Activated naive CD8-positive, alpha-beta T cell (primary cell): Measurements from ENCODE around the gene GJB1.
"Not testable (repeated sequence)": the region's sequence is repeated elsewhere in the genome, so short reads cannot be mapped to it uniquely, and the experiment has no call there.

Experiments
- H3K27ac Mint-ChIP-seq: one replicate; pipeline ENCODE4 v1.8.0; 2021; ENCODE audit warnings: mixed read lengths
- H3K27me3 Mint-ChIP-seq: one replicate; pipeline ENCODE4 v1.8.0; 2021; ENCODE audit warnings: mixed read lengths
- H3K36me3 Mint-ChIP-seq: one replicate; pipeline ENCODE4 v1.8.0; 2021; ENCODE audit warnings: mixed read lengths
- H3K4me1 Mint-ChIP-seq: one replicate; pipeline ENCODE4 v1.8.0; 2021; ENCODE audit warnings: low read depth, mixed read lengths
- H3K4me3 Mint-ChIP-seq: one replicate; pipeline ENCODE4 v1.8.0; 2021; ENCODE audit warnings: mild to moderate bottlenecking, mixed read lengths
- H3K9me3 Mint-ChIP-seq: one replicate; pipeline ENCODE4 v1.8.0; 2021; ENCODE audit warnings: low read depth, mixed read lengths

GJB1 gene

DNA sequence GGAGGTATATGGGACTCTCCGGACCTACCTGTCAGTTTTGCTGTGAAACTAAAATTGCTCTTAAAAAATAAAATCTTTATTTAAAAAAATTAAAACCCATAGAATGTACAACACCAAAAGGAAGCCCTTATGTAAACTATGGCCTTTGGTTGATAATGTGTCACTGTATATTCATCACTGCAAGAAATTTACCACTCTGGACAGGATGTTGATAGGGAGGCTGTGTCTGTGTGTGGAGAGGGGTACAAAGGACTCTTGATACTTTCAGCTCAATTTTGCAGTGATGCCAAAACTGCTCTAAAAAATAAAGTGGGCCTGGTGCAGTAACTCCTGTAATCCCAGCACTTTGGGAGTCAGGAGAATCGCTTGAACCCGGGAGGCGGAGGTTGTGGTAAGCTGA, 33.8 kb downstream of the GJB1 start:
- H3K27ac Mint-ChIP-seq, result no peak overlapping the region
- no peaks in the 10 kb centered on the region for H3K36me3 Mint-ChIP-seq

DNA sequence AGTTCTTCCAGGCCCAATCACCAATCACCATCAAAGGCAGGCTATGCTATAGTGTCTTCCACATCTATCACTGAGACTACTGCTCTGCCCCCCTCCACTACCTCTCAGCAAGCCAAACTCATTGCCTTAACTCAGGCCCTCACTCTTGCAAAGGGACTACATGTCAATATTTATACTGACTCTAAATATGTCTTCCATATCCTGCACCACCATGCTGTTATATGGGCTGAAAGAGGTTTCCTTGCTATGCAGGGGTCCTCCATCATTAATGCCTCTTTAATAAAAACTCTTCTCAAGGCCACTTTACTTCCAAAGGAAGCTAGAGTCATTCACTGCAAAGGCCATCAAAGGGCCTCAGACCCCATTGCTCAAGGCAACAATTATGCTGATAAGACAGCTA, 45.6 kb downstream of the GJB1 start:
- not testable (repeated sequence) for H3K27me3 Mint-ChIP-seq, H3K4me1 Mint-ChIP-seq, H3K9me3 Mint-ChIP-seq, H3K36me3 Mint-ChIP-seq, H3K4me3 Mint-ChIP-seq, H3K27ac Mint-ChIP-seq

More for the DNA sequence above, 33.8 kb downstream of the GJB1 start:
- H3K9me3 Mint-ChIP-seq, result no peaks in the 10 kb centered on the region
- H3K4me1 Mint-ChIP-seq, result peaks cover 17% of the 10 kb centered on the region
- no peaks in the 10 kb centered on the region for H3K27me3 Mint-ChIP-seq
- no peak overlapping the region for H3K4me3 Mint-ChIP-seq

DNA sequence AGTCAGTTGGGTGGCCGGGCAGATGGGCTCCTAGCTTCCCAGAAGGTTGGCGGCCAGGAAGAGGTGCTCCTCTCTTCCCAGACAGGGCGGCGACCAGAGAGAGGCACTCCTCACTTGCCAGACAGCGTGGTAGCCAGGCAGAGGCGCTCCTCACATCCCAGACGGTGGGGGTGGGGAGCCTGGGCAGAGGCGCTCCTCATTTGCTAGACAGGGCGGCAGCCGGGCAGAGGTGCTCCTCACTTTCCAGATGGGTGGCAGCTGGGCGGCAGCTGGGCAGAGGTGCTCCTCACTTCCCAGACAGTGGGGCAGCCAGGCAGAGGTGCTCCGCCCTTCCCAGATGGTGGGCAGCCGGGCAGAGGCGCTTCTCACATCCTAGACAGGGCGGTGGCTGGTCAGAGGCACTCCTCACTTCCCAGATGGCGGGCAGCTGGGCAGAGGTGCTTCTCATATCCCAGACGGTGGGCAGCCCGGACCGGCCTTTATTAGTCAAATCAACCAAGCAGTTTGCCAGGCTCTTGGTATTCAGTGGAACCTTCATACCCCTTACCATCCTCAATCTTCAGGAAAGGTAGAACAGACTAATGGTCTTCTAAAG, 46.9 kb downstream of the GJB1 start:
- Mint-ChIP-seq H3K36me3 (peaks cover 4% of the 10 kb centered on the region), H3K9me3 (no peaks in the 10 kb centered on the region), H3K4me3 (no peak overlapping the region), H3K27ac (no peak overlapping the region), H3K27me3 (no peaks in the 10 kb centered on the region), H3K4me1 (no peaks in the 10 kb centered on the region)

DNA sequence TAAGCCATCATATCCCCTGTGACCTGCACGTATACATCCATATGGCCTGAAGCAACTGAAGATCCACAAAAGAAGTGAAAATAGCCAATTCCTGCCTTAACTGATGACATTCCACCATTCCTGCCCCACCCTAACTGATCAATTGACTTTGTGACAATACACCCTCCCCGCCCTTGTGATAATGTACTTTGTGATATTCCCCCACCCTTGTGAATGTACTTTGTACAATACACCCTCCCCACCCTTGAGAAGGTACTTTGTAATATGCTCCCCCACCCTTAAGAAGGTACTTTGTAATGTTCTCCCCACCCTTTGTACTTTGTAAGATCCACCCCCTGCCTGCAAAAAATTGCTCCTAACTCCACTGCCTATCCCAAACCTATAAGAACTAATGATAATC, 49.3 kb downstream of the GJB1 start:
- H3K27ac Mint-ChIP-seq, H3K36me3 Mint-ChIP-seq, H3K4me3 Mint-ChIP-seq: not testable (repeated sequence)

More for the DNA sequence above, 49.3 kb downstream of the GJB1 start:
- H3K9me3 Mint-ChIP-seq, H3K4me1 Mint-ChIP-seq, H3K27me3 Mint-ChIP-seq: not testable (repeated sequence)
